ENCODE measurements around the gene MEGF10.

MEGF10 gene

GRCh38 chr5:127367946-127368465 lies 77.4 kb downstream of the MEGF10 start:
- no peak overlapping the region for H3K27ac ChIP-seq (ENCODE audit: low read length)
- H3K4me1 ChIP-seq (ENCODE audit: control insufficient read depth, insufficient read depth, low read length): no peaks in the 10 kb centered on the region
- no peaks in the 10 kb centered on the region for H3K36me3 ChIP-seq (ENCODE audit: control insufficient read depth in 2 of 2, insufficient read depth in 2 of 2, low read length in 2 of 2)
- H3K4me3 ChIP-seq (ENCODE audit: low read length in 2 of 2): no peak overlapping the region
- H3K27me3 ChIP-seq (ENCODE audit: control insufficient read depth in 1 of 2, insufficient read depth in 2 of 2, low read length in 2 of 2): no peaks in the 10 kb centered on the region
- H3K9me3 ChIP-seq (ENCODE audit: control insufficient read depth in 2 of 2, low read length in 2 of 2): no peaks in the 10 kb centered on the region
- H3K9ac ChIP-seq (ENCODE audit: low read length in 2 of 2): no peak overlapping the region

- Histone ChIP-seq H3K4me3 (ENCODE audit: low read length in 2 of 2) (no peak overlapping the region), H3K36me3 (ENCODE audit: control insufficient read depth in 2 of 2, insufficient read depth in 2 of 2, low read length in 2 of 2) (no peaks in the 10 kb centered on the region), H3K27ac (ENCODE audit: low read length) (no peak overlapping the region), H3K27me3 (ENCODE audit: control insufficient read depth in 1 of 2, insufficient read depth in 2 of 2, low read length in 2 of 2) (no peaks in the 10 kb centered on the region), H3K9me3 (ENCODE audit: control insufficient read depth in 2 of 2, low read length in 2 of 2) (no peaks in the 10 kb centered on the region), H3K9ac (ENCODE audit: low read length in 2 of 2) (no peak overlapping the region), H3K4me1 (ENCODE audit: control insufficient read depth, insufficient read depth, low read length) (no peaks in the 10 kb centered on the region)
These were observed 79.2 kb downstream of the MEGF10 start for GRCh38 chr5:127369796-127370195.

DNA sequence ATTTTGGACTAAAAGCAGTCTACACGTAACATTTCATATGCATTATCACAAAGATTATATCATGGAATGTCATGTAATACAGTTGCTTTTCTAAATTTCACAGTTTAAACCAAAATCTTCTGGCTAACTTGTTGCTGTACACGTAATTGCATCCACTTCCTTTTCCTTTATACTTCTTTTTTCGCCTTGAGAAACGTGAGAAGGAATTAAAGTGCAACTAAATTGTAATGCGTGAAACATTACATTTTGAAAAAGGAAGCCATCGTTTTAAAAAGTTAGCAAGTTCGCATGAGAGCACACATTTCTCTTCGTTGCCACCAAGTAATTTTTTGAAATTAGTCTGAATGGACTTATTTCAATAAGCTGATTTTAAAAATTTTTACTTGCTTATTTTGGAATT lies 80.0 kb downstream of the MEGF10 start:
- Histone ChIP-seq H3K9me3 (ENCODE audit: control insufficient read depth in 2 of 2, low read length in 2 of 2) (no peaks in the 10 kb centered on the region), H3K36me3 (ENCODE audit: control insufficient read depth in 2 of 2, insufficient read depth in 2 of 2, low read length in 2 of 2) (no peaks in the 10 kb centered on the region), H3K27me3 (ENCODE audit: control insufficient read depth in 1 of 2, insufficient read depth in 2 of 2, low read length in 2 of 2) (no peaks in the 10 kb centered on the region), H3K4me1 (ENCODE audit: control insufficient read depth, insufficient read depth, low read length) (no peaks in the 10 kb centered on the region), H3K4me3 (ENCODE audit: low read length in 2 of 2) (no peak overlapping the region), H3K9ac (ENCODE audit: low read length in 2 of 2) (no peak overlapping the region), H3K27ac (ENCODE audit: low read length) (no peak overlapping the region)

DNA sequence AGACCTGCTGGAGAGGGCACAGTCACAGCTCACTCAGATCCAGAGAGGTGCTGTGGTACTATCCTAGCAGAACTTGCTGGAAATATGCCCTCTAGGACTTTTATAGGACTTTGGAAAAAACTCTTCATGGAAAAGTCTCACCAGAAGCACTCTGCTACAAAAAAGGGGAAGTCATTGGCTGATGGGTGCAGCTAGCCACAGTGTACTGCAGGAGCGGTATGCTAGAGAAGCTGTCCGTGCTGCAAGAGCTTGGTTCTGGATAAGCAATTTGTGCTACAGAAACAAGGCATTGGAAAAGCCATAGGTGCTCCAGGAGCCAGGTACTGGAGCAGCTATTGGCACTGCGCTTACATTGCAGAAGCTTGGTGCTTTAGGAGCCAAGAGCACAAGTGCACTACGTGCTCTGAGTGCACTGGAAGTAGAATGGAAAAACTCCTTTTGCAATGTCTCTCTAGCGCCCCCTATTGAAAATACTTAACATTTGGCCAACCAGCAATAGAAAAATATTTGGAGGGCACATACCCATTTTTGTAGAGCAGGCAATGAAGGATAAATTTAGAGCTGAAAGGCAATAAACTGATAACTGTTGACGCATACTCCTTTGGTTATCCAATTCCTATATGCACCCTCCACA lies 83.4 kb downstream of the MEGF10 start:
- Histone ChIP-seq H3K9me3 (ENCODE audit: control insufficient read depth in 2 of 2, low read length in 2 of 2) (no peaks in the 10 kb centered on the region), H3K36me3 (ENCODE audit: control insufficient read depth in 2 of 2, insufficient read depth in 2 of 2, low read length in 2 of 2) (no peaks in the 10 kb centered on the region), H3K27ac (ENCODE audit: low read length) (no peak overlapping the region), H3K4me1 (ENCODE audit: control insufficient read depth, insufficient read depth, low read length) (no peaks in the 10 kb centered on the region), H3K27me3 (ENCODE audit: control insufficient read depth in 1 of 2, insufficient read depth in 2 of 2, low read length in 2 of 2) (no peaks in the 10 kb centered on the region), H3K4me3 (ENCODE audit: low read length in 2 of 2) (no peak overlapping the region), H3K9ac (ENCODE audit: low read length in 2 of 2) (no peak overlapping the region)

GRCh38 chr5:127375124-127375523 lies 84.5 kb downstream of the MEGF10 start:
- Histone ChIP-seq H3K27me3 (ENCODE audit: control insufficient read depth in 1 of 2, insufficient read depth in 2 of 2, low read length in 2 of 2) (no peaks in the 10 kb centered on the region), H3K9ac (ENCODE audit: low read length in 2 of 2) (no peak overlapping the region), H3K9me3 (ENCODE audit: control insufficient read depth in 2 of 2, low read length in 2 of 2) (no peaks in the 10 kb centered on the region), H3K4me3 (ENCODE audit: low read length in 2 of 2) (no peak overlapping the region), H3K27ac (ENCODE audit: low read length) (no peak overlapping the region), H3K36me3 (ENCODE audit: control insufficient read depth in 2 of 2, insufficient read depth in 2 of 2, low read length in 2 of 2) (no peaks in the 10 kb centered on the region), H3K4me1 (ENCODE audit: control insufficient read depth, insufficient read depth, low read length) (no peaks in the 10 kb centered on the region)

DNA sequence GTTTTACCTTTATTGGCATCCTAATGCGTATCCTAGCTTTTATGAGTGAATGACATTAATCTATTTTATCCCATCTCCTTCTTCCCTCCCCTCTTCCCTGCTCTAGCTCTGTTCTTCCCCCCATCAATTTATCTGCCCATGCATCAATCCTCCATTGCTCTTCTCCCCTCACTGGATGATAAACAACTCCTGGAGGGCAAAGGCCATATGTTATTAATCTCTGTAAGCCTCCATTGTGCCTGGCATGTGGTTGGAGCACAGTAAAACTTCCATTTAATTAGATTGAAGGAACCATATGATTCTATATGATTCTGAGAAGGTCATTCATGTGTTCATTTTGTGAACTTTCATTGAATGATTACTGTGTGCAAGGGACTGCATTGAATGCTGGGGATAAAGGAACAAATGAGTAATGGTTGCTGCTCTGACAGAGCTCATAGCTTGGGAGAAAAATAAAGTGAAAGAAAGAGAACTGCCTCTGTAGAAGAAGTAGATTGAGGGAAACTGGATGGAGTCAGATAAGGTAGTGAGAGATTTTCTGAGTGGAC lies 85.0 kb downstream of the MEGF10 start:
- no peak overlapping the region for H3K4me3 ChIP-seq (ENCODE audit: low read length in 2 of 2)
- no peak overlapping the region for H3K9ac ChIP-seq (ENCODE audit: low read length in 2 of 2)
- H3K4me1 ChIP-seq (ENCODE audit: control insufficient read depth, insufficient read depth, low read length): no peaks in the 10 kb centered on the region
- no peaks in the 10 kb centered on the region for H3K9me3 ChIP-seq (ENCODE audit: control insufficient read depth in 2 of 2, low read length in 2 of 2)
- H3K36me3 ChIP-seq (ENCODE audit: control insufficient read depth in 2 of 2, insufficient read depth in 2 of 2, low read length in 2 of 2): no peaks in the 10 kb centered on the region
- H3K27me3 ChIP-seq (ENCODE audit: control insufficient read depth in 1 of 2, insufficient read depth in 2 of 2, low read length in 2 of 2): no peaks in the 10 kb centered on the region
- H3K27ac ChIP-seq (ENCODE audit: low read length): no peak overlapping the region

DNA sequence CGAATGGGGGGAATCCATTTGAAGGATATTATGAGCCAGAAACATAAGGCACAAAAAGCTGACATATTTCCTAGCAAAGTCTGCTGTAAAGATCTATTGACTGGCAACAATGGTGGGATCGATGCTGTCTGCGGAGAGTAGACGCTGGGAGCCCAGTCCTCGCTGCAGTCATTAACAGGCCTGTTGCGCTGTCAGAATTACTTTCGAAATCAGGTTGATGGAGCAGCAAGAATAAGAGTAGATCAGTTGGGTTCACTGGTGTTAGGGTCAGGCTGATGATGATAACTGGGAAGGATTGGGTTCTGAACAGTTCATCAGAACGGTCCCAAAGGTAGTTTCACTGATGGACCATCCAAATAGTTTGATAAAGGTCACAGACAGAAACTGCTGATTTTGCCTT lies 87.1 kb downstream of the MEGF10 start:
- Histone ChIP-seq H3K9ac (ENCODE audit: low read length in 2 of 2) (no peak overlapping the region), H3K27me3 (ENCODE audit: control insufficient read depth in 1 of 2, insufficient read depth in 2 of 2, low read length in 2 of 2) (no peaks in the 10 kb centered on the region), H3K4me1 (ENCODE audit: control insufficient read depth, insufficient read depth, low read length) (no peaks in the 10 kb centered on the region), H3K27ac (ENCODE audit: low read length) (no peak overlapping the region), H3K9me3 (ENCODE audit: control insufficient read depth in 2 of 2, low read length in 2 of 2) (no peaks in the 10 kb centered on the region), H3K4me3 (ENCODE audit: low read length in 2 of 2) (no peak overlapping the region), H3K36me3 (ENCODE audit: control insufficient read depth in 2 of 2, insufficient read depth in 2 of 2, low read length in 2 of 2) (no peaks in the 10 kb centered on the region)

GRCh38 chr5:127385936-127386335 lies 95.3 kb downstream of the MEGF10 start:
- no peak overlapping the region for H3K27ac ChIP-seq (ENCODE audit: low read length)
- no peaks in the 10 kb centered on the region for H3K27me3 ChIP-seq (ENCODE audit: control insufficient read depth in 1 of 2, insufficient read depth in 2 of 2, low read length in 2 of 2)
- no peak overlapping the region for H3K4me3 ChIP-seq (ENCODE audit: low read length in 2 of 2)
- no peaks in the 10 kb centered on the region for H3K9me3 ChIP-seq (ENCODE audit: control insufficient read depth in 2 of 2, low read length in 2 of 2)
- H3K9ac ChIP-seq (ENCODE audit: low read length in 2 of 2): no peak overlapping the region
- no peaks in the 10 kb centered on the region for H3K4me1 ChIP-seq (ENCODE audit: control insufficient read depth, insufficient read depth, low read length)
- no peaks in the 10 kb centered on the region for H3K36me3 ChIP-seq (ENCODE audit: control insufficient read depth in 2 of 2, insufficient read depth in 2 of 2, low read length in 2 of 2)

DNA sequence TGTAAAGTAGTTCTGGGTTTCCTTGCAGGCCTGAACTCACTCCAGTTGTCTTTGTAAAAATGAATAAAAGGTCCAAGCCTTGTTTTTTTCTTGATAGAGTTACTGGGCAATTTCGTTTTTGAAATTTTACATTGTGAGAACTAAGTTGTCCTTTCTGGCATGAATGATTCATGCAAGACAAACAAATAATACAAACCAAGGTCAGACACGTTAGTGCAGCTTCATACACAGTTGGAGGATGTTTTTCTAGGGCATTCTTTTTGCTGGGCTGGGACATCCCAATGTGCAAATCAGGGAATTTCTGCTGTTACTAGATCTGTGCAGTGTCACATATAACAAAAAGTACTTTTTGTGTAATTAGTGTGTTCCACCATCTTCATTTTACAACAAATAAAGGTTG lies 96.0 kb downstream of the MEGF10 start:
- no peaks in the 10 kb centered on the region for H3K36me3 ChIP-seq (ENCODE audit: control insufficient read depth in 2 of 2, insufficient read depth in 2 of 2, low read length in 2 of 2)
- H3K9me3 ChIP-seq (ENCODE audit: control insufficient read depth in 2 of 2, low read length in 2 of 2): no peaks in the 10 kb centered on the region
- no peak overlapping the region for H3K9ac ChIP-seq (ENCODE audit: low read length in 2 of 2)
- no peak overlapping the region for H3K27ac ChIP-seq (ENCODE audit: low read length)
- H3K4me1 ChIP-seq (ENCODE audit: control insufficient read depth, insufficient read depth, low read length): no peaks in the 10 kb centered on the region
- no peaks in the 10 kb centered on the region for H3K27me3 ChIP-seq (ENCODE audit: control insufficient read depth in 1 of 2, insufficient read depth in 2 of 2, low read length in 2 of 2)
- H3K4me3 ChIP-seq (ENCODE audit: low read length in 2 of 2): no peak overlapping the region

DNA sequence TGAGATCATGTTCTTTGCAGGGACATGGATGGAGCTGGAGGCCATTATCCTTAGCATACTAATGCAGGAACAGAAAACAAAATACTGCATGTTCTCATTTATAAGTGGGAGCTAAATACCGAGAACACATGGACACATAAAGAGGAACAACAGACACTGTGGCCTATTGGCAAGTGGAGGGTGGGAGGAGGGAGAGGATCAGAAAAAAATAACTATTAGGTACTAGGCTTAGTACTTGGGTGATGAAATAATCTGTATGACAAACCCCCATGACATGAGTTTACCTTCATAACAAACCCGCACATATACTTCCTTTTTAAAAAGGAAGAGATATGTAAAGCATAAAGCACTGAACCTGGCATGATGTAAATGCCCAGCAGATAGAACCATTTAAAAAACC lies 99.0 kb downstream of the MEGF10 start:
- Histone ChIP-seq H3K27me3 (ENCODE audit: control insufficient read depth in 1 of 2, insufficient read depth in 2 of 2, low read length in 2 of 2) (no peaks in the 10 kb centered on the region), H3K27ac (ENCODE audit: low read length) (no peak overlapping the region), H3K4me3 (ENCODE audit: low read length in 2 of 2) (no peak overlapping the region), H3K4me1 (ENCODE audit: control insufficient read depth, insufficient read depth, low read length) (no peaks in the 10 kb centered on the region), H3K36me3 (ENCODE audit: control insufficient read depth in 2 of 2, insufficient read depth in 2 of 2, low read length in 2 of 2) (no peaks in the 10 kb centered on the region), H3K9ac (ENCODE audit: low read length in 2 of 2) (no peak overlapping the region), H3K9me3 (ENCODE audit: control insufficient read depth in 2 of 2, low read length in 2 of 2) (no peaks in the 10 kb centered on the region)

- Histone ChIP-seq H3K4me1 (ENCODE audit: control insufficient read depth, insufficient read depth, low read length) (no peaks in the 10 kb centered on the region), H3K36me3 (ENCODE audit: control insufficient read depth in 2 of 2, insufficient read depth in 2 of 2, low read length in 2 of 2) (no peaks in the 10 kb centered on the region), H3K27ac (ENCODE audit: low read length) (no peak overlapping the region), H3K9me3 (ENCODE audit: control insufficient read depth in 2 of 2, low read length in 2 of 2) (no peaks in the 10 kb centered on the region), H3K27me3 (ENCODE audit: control insufficient read depth in 1 of 2, insufficient read depth in 2 of 2, low read length in 2 of 2) (no peaks in the 10 kb centered on the region), H3K9ac (ENCODE audit: low read length in 2 of 2) (no peak overlapping the region), H3K4me3 (ENCODE audit: low read length in 2 of 2) (no peak overlapping the region)
These were observed 102.2 kb downstream of the MEGF10 start for GRCh38 chr5:127392762-127393161.

Measured in stomach smooth muscle (tissue), 2 donors.